ENCODE measurements around the gene OR8B2. TPM values are rescaled to one million over a fixed set of nuclear protein-coding genes. Genes with fewer than 3 reads are reported as not detected.

OR8B2 gene, protein sequence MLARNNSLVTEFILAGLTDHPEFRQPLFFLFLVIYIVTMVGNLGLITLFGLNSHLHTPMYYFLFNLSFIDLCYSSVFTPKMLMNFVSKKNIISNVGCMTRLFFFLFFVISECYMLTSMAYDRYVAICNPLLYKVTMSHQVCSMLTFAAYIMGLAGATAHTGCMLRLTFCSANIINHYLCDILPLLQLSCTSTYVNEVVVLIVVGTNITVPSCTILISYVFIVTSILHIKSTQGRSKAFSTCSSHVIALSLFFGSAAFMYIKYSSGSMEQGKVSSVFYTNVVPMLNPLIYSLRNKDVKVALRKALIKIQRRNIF
- not detected in 2 replicates for total RNA-seq

GRCh38 chr11:124384399-124384798 lies at the start of gene OR8B2:
Gene OR8B2 (minus strand): TSS chr11:124384499. CDS start chr11:124383343, 1,156 bp downstream.

GRCh38 chr11:124424384-124424921 lies 40.2 kb upstream of the OR8B2 start, which contains the start of gene OR8B4:
Gene OR8B4 (minus strand): TSS chr11:124424871. CDS start chr11:124424871, 0 bp downstream.

GRCh38 chr11:124398924-124399323 lies 14.6 kb upstream of the OR8B2 start, which contains the start of gene OR8B3:
Gene OR8B3 (minus strand): TSS chr11:124399024. CDS start chr11:124397351, 1,673 bp downstream.

Other genes with a start within 250 kb of the OR8B2 start
- gene OR10D3, start 201.2 kb downstream of the OR8B2 start, total RNA-seq = not detected in 2 replicates
- gene OR8G1, start 143.4 kb downstream of the OR8B2 start, total RNA-seq = not detected in 2 replicates
- not detected in 2 replicates for gene OR8G5, start 128.1 kb downstream of the OR8B2 start, total RNA-seq
- gene OR8D1, start 70.5 kb downstream of the OR8B2 start, total RNA-seq = under 0.01 TPM in 1 of 2 replicates, not detected in the other
- gene OR8D2, start 64.3 kb downstream of the OR8B2 start, total RNA-seq = not detected in 2 replicates
- not detected in 2 replicates for gene OR8B3, start 14.5 kb upstream of the OR8B2 start, total RNA-seq
- not detected in 2 replicates for gene OR8B4, start 40.4 kb upstream of the OR8B2 start, total RNA-seq
- not detected in 2 replicates for gene OR8B8, start 61.2 kb upstream of the OR8B2 start, total RNA-seq
- gene OR8B12, start 159.2 kb upstream of the OR8B2 start, total RNA-seq = not detected in 2 replicates
- gene OR8A1, start 185.5 kb upstream of the OR8B2 start, total RNA-seq = not detected in 2 replicates
- gene PANX3, start 226.9 kb upstream of the OR8B2 start, total RNA-seq = not detected in 2 replicates
- 14.3 and 15.0 TPM in 2 replicates for gene TBRG1, start 238.4 kb upstream of the OR8B2 start, total RNA-seq